GM12865 (cell line): ENCODE results near the gene CENPF.
"Not testable (repeated sequence)": the region's sequence is repeated elsewhere in the genome, so short reads cannot be mapped to it uniquely, and the experiment has no call there.

Experiments
- DNase-seq: peaks from one replicate; pipeline ENCODE4 v3.0.0; 2010; ENCODE audit warnings: low read depth
- H3K4me3 ChIP-seq: 2 replicates; pipeline ENCODE4 v1.5.1; 2011; ENCODE audit warnings: mild to moderate bottlenecking, low read depth, low read length, control low read depth
- CTCF ChIP-seq: IDR thresholded peaks from 2 replicates; pipeline ENCODE4 v1.5.1; 2011; ENCODE audit warnings: low read length, control low read depth, low read depth, inconsistent platforms; ENCODE audit not compliant: insufficient read depth; ENCODE audit errors: missing control alignments

The CENPF gene

GRCh38 chr1:214604523-214604922 is 1.5 kb downstream of the CENPF start:
- no peak for TF ChIP-seq CTCF
- no peak for DNase-seq
- H3K4me3 ChIP-seq: peak overlapping the region; percentile 99

GRCh38 chr1:214605484-214605883 is 2.5 kb downstream of the CENPF start:
- not testable (repeated sequence) for DNase-seq, H3K4me3 ChIP-seq

- DNase-seq, H3K4me3 ChIP-seq: not testable (repeated sequence)
Observed at GRCh38 chr1:214605933-214606925, 3.2 kb downstream of the CENPF start.

- DNase-seq, H3K4me3 ChIP-seq: not testable (repeated sequence)
Observed at GRCh38 chr1:214607492-214608215, 4.7 kb downstream of the CENPF start.

GRCh38 chr1:214608216-214608783 is 5.3 kb downstream of the CENPF start:
- H3K4me3 ChIP-seq, DNase-seq: not testable (repeated sequence)

GRCh38 chr1:214608817-214609216 is 5.8 kb downstream of the CENPF start:
- not testable (repeated sequence) for H3K4me3 ChIP-seq, DNase-seq

GRCh38 chr1:214609692-214610091 is 6.7 kb downstream of the CENPF start:
- no peak for TF ChIP-seq CTCF

GRCh38 chr1:214610136-214610535 is 7.1 kb downstream of the CENPF start:
- not testable (repeated sequence) for H3K4me3 ChIP-seq, DNase-seq

More at GRCh38 chr1:214609692-214610091, 6.7 kb downstream of the CENPF start:
- DNase-seq: no peak
- no peak overlapping the region for H3K4me3 ChIP-seq

GRCh38 chr1:214615109-214615508 is 12.1 kb downstream of the CENPF start:
- no peak for TF ChIP-seq CTCF
- DNase-seq: no peak
- H3K4me3 ChIP-seq: no peak overlapping the region

GRCh38 chr1:214615871-214616270 is 12.9 kb downstream of the CENPF start:
- H3K4me3 ChIP-seq: no peak overlapping the region
- no peak for DNase-seq
- no peak for TF ChIP-seq CTCF
